B cell (primary cell): ENCODE measurements around the gene EPHB1. TPM values are rescaled to one million over a fixed set of nuclear protein-coding genes. Genes with fewer than 3 reads are reported as not detected.

Experiments used
- ATAC-seq: fragments of 200-7000 bp; cut with Tn5 transposase; one replicate; pipeline ENCODE4 v1.10.0; 2021; ENCODE audit warnings: low read depth, mild to moderate bottlenecking, moderate number of reproducible peaks, moderate library complexity
- CTCF ChIA-PET: fragments of 350-600 bp; sonication (Branson Sonifier 250); formaldehyde crosslinking; loops from one replicate; lab custom pipeline; 2021; ENCODE audit warnings: antibody characterized with exemption, inconsistent platforms; lab: Charles Lee
- POLR2A ChIA-PET: fragments of 350-600 bp; sonication (Branson Sonifier 250); formaldehyde crosslinking; loops from one replicate; lab custom pipeline; 2021; ENCODE audit warnings: antibody characterized with exemption; lab: Charles Lee
- DNase-seq: peaks from one replicate; pipeline ENCODE4 v3.0.0; 2013
- H2AFZ ChIP-seq: 2 replicates; pipeline ENCODE4 v1.6.1; 2012; ENCODE audit warnings: mild to moderate bottlenecking, low read depth, low read length; ENCODE audit not compliant: insufficient read depth, poor library complexity, severe bottlenecking
- H3K27ac ChIP-seq, 2 donors: 1 replicate in 1 of 2; 2 replicates in 1 of 2; pipeline ENCODE4 v1.5.1; 2012 to 2013; ENCODE audit warnings: low read length in 2 of 2, mild to moderate bottlenecking in 2 of 2, moderate library complexity in 1 of 2
- H3K27me3 ChIP-seq, 4 experiments: fragments of 200-600 bp in 1 of 4; sonication (generic) in 1 of 4; replicated peaks in 1 of 4; 1 replicate in 2 of 4; 2 replicates in 2 of 4; pipeline versions ENCODE4 v1.6.1 to v1.7.0; 2013 to 2016; ENCODE audit warnings: low read length in 3 of 4, mild to moderate bottlenecking in 2 of 4, mixed read lengths in 1 of 4, moderate library complexity in 1 of 4; ENCODE audit not compliant: insufficient read depth in 4 of 4, control insufficient read depth in 3 of 4; ENCODE audit errors: control extremely low read depth in 1 of 4
- H3K36me3 ChIP-seq, 2 experiments: replicated peaks in 1 of 2; 1 replicate in 1 of 2; 2 replicates in 1 of 2; pipeline versions ENCODE4 v1.6.1 to v1.7.1; 2013; ENCODE audit warnings: low read length in 1 of 2; ENCODE audit not compliant: insufficient read depth in 2 of 2, control insufficient read depth in 1 of 2; ENCODE audit errors: control extremely low read depth in 1 of 2, extremely low read depth in 1 of 2
- H3K4me1 ChIP-seq, 2 donors: fragments of 200-600 bp in 1 of 2; sonication (generic) in 1 of 2; 1 replicate in 1 of 2; 2 replicates in 1 of 2; pipeline versions ENCODE4 v1.5.1 to v1.6.1; 2013 to 2017; ENCODE audit warnings: low read length in 2 of 2; ENCODE audit not compliant: control insufficient read depth in 2 of 2, insufficient read depth in 2 of 2
- H3K4me2 ChIP-seq: replicated peaks from 2 replicates; pipeline ENCODE3; 2012; ENCODE audit warnings: mild to moderate bottlenecking, low read depth, low read length; ENCODE audit not compliant: poor library complexity, severe bottlenecking
- H3K4me3 ChIP-seq, 5 experiments: fragments of 200-600 bp in 1 of 5; sonication (generic) in 1 of 5; 1 replicate in 3 of 5; 2 replicates in 2 of 5; pipeline versions ENCODE4 v1.5.1 to v1.7.0; 2011 to 2016; ENCODE audit warnings: low read length in 4 of 5, mild to moderate bottlenecking in 4 of 5, low read depth in 2 of 5, control low read depth in 1 of 5, moderate library complexity in 1 of 5; ENCODE audit not compliant: insufficient read depth in 1 of 5; ENCODE audit errors: control extremely low read depth in 1 of 5, extremely low read depth in 1 of 5
- H3K79me2 ChIP-seq: fragments of 200-600 bp; sonication (generic); one replicate; pipeline ENCODE4 v1.6.0; 2016; ENCODE audit warnings: low read length; ENCODE audit not compliant: control insufficient read depth, insufficient read depth
- H3K9ac ChIP-seq: fragments of 200-600 bp; sonication (generic); 2 replicates; pipeline ENCODE4 v1.6.1; 2017; ENCODE audit warnings: mild to moderate bottlenecking, low read length, moderate library complexity
- H3K9me3 ChIP-seq, 3 donors: one replicate each; pipeline versions ENCODE4 v1.6.1 to v1.7.1; 2013; ENCODE audit warnings: low read length in 2 of 3; ENCODE audit not compliant: control insufficient read depth in 2 of 3, insufficient read depth in 1 of 3; ENCODE audit errors: control extremely low read depth in 1 of 3
- H4K20me1 ChIP-seq: 2 replicates; pipeline ENCODE4 v1.6.0; 2012; ENCODE audit warnings: mild to moderate bottlenecking, low read length; ENCODE audit not compliant: insufficient read depth, control insufficient read depth, poor library complexity, severe bottlenecking
- H3K27ac Mint-ChIP-seq: one replicate; pipeline ENCODE4 v1.8.0; 2021; ENCODE audit warnings: mixed read lengths
- H3K27me3 Mint-ChIP-seq: one replicate; pipeline ENCODE4 v1.8.0; 2021; ENCODE audit warnings: mixed read lengths
- H3K4me1 Mint-ChIP-seq: one replicate; pipeline ENCODE4 v1.8.0; 2021; ENCODE audit warnings: mixed read lengths
- H3K4me3 Mint-ChIP-seq: one replicate; pipeline ENCODE4 v1.8.0; 2021; ENCODE audit warnings: mixed read lengths
- H3K9me3 Mint-ChIP-seq: one replicate; pipeline ENCODE4 v1.8.0; 2022; ENCODE audit warnings: mixed read lengths; ENCODE audit not compliant: insufficient read depth
- EZH2 ChIP-seq: IDR thresholded peaks from 2 replicates; pipeline ENCODE4 v1.6.1; 2012; ENCODE audit warnings: borderline replicate concordance, low read depth, mild to moderate bottlenecking, moderate library complexity, low read length; ENCODE audit not compliant: insufficient read depth, poor library complexity, severe bottlenecking
- WGBS: methylation state at CpG from one replicate; pipeline ENCODE4 v1.1.5; 2013; ENCODE audit warnings: missing lambda C conversion rate; ENCODE audit not compliant: insufficient coverage; 5-methylcytosine and 5-hydroxymethylcytosine counted together
- intact Hi-C: fragments of 100-400 bp; cut with micrococcal nuclease; formaldehyde crosslinking; loops from one replicate; pipeline ENCODE4 v1.10.0; 2022
- polyA plus RNA-seq: library from polyadenylated mRNA; depleted of rRNA; stranded (reverse); fragments of >200 nt; gene quantifications from 2 replicates; pipeline ENCODE4 v1.2.3, GENCODE V29; 2012
- total RNA-seq, 2 donors: library from RNA; stranded (reverse); fragments of 120-200 nt in 1 of 2; gene quantifications; 1 replicate in 1 of 2; 2 replicates in 1 of 2; pipeline versions ENCODE4 v1.2.3 to v1.2.4, GENCODE V29; 2013 to 2022
- TF ChIP-seq, protein P1 (sequence below): fragments of 200-600 bp; IDR thresholded peaks from one replicate; pipeline ENCODE4 v1.8.0; 2022; ENCODE audit warnings: antibody characterized with exemption, mild to moderate bottlenecking

The EPHB1 gene
- total and polyA plus RNA-seq, 2 donors (not counting 1 experiment from before 2014, with no cell fraction given): 0.01 TPM; not detected in 1

DNA sequence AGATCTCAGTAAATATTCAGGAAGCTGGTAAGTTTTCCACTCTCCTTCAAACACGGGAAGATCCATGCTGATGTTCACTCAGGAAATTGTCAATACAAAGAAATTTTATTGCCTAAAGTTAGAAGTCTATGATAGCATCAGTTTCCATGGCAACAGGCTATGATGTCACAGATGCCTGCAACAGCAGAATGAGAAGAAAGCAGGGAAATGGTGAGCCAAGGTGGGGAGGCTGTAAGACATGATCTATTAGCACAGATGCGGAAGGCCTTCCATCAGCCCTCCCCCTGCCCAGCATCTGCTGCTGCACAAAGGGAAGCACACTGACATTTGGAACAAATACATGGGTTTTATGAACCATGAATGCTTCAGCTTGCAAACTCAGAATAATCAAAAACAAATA is 28.6 kb downstream of the EPHB1 start:
- H3K79me2 ChIP-seq: no peaks in the 10 kb centered on the region
- H3K4me3 ChIP-seq: no peak overlapping the region
- intact Hi-C loops: no loop called here
- no peaks in the 10 kb centered on the region for H3K9me3 ChIP-seq
- no peak overlapping the region for H3K27ac ChIP-seq
- ATAC-seq: no peak
- Mint-ChIP-seq H3K4me1 (peaks cover 2% of the 10 kb centered on the region), H3K4me3 (no peak overlapping the region), H3K27me3 (peaks cover 10% of the 10 kb centered on the region), H3K27ac (no peak overlapping the region), H3K9me3 (no peaks in the 10 kb centered on the region)
- H4K20me1 ChIP-seq: no peaks in the 10 kb centered on the region
- CTCF ChIA-PET: interaction anchor here (0.6 to 0.7 kb wide), 2 partner anchors 8 to 360 kb away, joined by 4 read pairs; no protein-coding TSS in a partner anchor
- no peaks in the 10 kb centered on the region for H3K4me1 ChIP-seq
- POLR2A ChIA-PET: no interaction called here
- TF ChIP-seq, protein P1, sequence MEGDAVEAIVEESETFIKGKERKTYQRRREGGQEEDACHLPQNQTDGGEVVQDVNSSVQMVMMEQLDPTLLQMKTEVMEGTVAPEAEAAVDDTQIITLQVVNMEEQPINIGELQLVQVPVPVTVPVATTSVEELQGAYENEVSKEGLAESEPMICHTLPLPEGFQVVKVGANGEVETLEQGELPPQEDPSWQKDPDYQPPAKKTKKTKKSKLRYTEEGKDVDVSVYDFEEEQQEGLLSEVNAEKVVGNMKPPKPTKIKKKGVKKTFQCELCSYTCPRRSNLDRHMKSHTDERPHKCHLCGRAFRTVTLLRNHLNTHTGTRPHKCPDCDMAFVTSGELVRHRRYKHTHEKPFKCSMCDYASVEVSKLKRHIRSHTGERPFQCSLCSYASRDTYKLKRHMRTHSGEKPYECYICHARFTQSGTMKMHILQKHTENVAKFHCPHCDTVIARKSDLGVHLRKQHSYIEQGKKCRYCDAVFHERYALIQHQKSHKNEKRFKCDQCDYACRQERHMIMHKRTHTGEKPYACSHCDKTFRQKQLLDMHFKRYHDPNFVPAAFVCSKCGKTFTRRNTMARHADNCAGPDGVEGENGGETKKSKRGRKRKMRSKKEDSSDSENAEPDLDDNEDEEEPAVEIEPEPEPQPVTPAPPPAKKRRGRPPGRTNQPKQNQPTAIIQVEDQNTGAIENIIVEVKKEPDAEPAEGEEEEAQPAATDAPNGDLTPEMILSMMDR: no peak
- TF ChIP-seq EZH2: no peak
- H3K9ac ChIP-seq: no peak overlapping the region
- no peak overlapping the region for H2AFZ ChIP-seq
- WGBS: no CpG with 5 or more reads among the region's 2 CpGs
- no peaks in the 10 kb centered on the region for H3K36me3 ChIP-seq
- H3K4me2 ChIP-seq: no peak overlapping the region
- no peak for DNase-seq
- H3K27me3 ChIP-seq: peaks cover 0 to 11% (median 0%) of the 10 kb centered on the region in 4 experiments

DNA sequence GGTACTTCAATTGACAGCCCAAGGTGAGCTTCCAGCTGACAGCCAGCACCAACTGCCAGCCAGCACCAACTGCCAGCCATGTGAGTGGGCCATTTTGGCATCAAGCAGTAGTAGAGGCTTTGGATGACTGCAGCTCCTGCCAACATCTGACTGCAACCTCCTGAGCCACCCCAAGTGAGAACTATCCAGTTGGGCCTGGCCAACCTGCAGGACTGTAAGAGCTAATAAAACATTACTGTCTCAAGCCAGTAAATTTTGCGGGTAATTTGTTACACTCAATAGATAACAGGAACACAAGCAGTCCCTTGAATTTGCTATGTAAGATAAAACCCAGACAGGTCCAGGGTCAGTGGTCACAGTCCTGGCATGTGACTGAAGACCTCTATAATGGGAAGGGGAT is 29.7 kb downstream of the EPHB1 start:
- WGBS: no CpG with 5 or more reads among the region's 1 CpG
- CTCF ChIA-PET: no interaction called here
- DNase-seq: no peak
- Mint-ChIP-seq H3K27ac (no peak overlapping the region), H3K27me3 (peaks cover 10% of the 10 kb centered on the region), H3K4me1 (peaks cover 2% of the 10 kb centered on the region), H3K9me3 (no peaks in the 10 kb centered on the region), H3K4me3 (no peak overlapping the region)
- POLR2A ChIA-PET: no interaction called here
- Histone ChIP-seq H3K27ac (no peak overlapping the region), H3K9me3 (no peaks in the 10 kb centered on the region), H3K79me2 (no peaks in the 10 kb centered on the region), H4K20me1 (no peaks in the 10 kb centered on the region), H3K4me2 (no peak overlapping the region), H3K36me3 (no peaks in the 10 kb centered on the region), H2AFZ (no peak overlapping the region), H3K9ac (no peak overlapping the region), H3K4me3 (no peak overlapping the region), H3K27me3 (peaks cover 0 to 11% (median 0%) of the 10 kb centered on the region in 4 experiments), H3K4me1 (no peaks in the 10 kb centered on the region)
- no peak for ATAC-seq
- no peak for TF ChIP-seq EZH2
- intact Hi-C loops: no loop called here
